Peyer's patch (tissue), 4 donors: ENCODE results near the gene INAFM2. TPM values are rescaled to one million over a fixed set of nuclear protein-coding genes. Genes with fewer than 3 reads are reported as not detected.
A peak's percentile ranks its signal among the peaks of the same experiment; 100 is the strongest.

ENCODE experiments used
- DNase-seq, 3 donors: peaks; one replicate each; pipeline ENCODE4 v3.0.0-alpha.2; 2017 to 2019
- H3K27ac ChIP-seq, 4 donors: fragments of 200-600 bp; sonication (generic); one replicate each; pipeline ENCODE4 v1.5.1; 2016 to 2019
- H3K27me3 ChIP-seq, 2 donors: fragments of 200-600 bp; sonication (generic); one replicate each; pipeline ENCODE4 v1.5.1; 2019
- H3K36me3 ChIP-seq, 3 donors: fragments of 200-600 bp; sonication (generic); one replicate each; pipeline ENCODE4 v1.5.1; 2016 to 2019
- H3K4me1 ChIP-seq, 4 donors: fragments of 200-600 bp; sonication (generic); one replicate each; pipeline ENCODE4 v1.5.1; 2016 to 2019
- H3K4me3 ChIP-seq, 4 donors: fragments of 200-600 bp; sonication (generic); 1 replicate in 3 of 4; 2 replicates in 1 of 4; pipeline ENCODE4 v1.5.1; 2016 to 2019; ENCODE audit warnings: mild to moderate bottlenecking in 1 of 4
- H3K9me3 ChIP-seq, 4 donors: fragments of 200-600 bp; sonication (generic); one replicate each; pipeline ENCODE4 v1.5.1; 2016 to 2019; ENCODE audit warnings: mild to moderate bottlenecking in 1 of 4
- POLR2A ChIP-seq, 2 donors: fragments of 450-650 bp; IDR thresholded peaks; one replicate each; pipeline ENCODE4 v1.5.1; 2017; ENCODE audit warnings: antibody characterized with exemption in 2 of 2, mild to moderate bottlenecking in 2 of 2, moderate library complexity in 2 of 2
- total RNA-seq, 4 donors: library from RNA; depleted of rRNA; stranded (reverse); fragments of >200 nt; gene quantifications; one replicate each; pipeline ENCODE4 v1.1.0, GENCODE V29; 2016
- TF ChIP-seq, protein P1 (sequence below), 6 experiments: fragments of 450-650 bp in 4 of 6; fragments of 200-600 bp in 2 of 6; sonication (generic) in 1 of 6; IDR thresholded peaks; one replicate each; pipeline ENCODE4 v1.5.1; 2017 to 2019; ENCODE audit warnings: antibody characterized with exemption in 6 of 6, mild to moderate bottlenecking in 3 of 6, moderate library complexity in 1 of 6

INAFM2 gene
- total RNA-seq: 10 to 100 TPM in 1 of 4 donors, 1 to 10 TPM in 3; 6.2 to 10.7 (median 8.9) TPM

DNA sequence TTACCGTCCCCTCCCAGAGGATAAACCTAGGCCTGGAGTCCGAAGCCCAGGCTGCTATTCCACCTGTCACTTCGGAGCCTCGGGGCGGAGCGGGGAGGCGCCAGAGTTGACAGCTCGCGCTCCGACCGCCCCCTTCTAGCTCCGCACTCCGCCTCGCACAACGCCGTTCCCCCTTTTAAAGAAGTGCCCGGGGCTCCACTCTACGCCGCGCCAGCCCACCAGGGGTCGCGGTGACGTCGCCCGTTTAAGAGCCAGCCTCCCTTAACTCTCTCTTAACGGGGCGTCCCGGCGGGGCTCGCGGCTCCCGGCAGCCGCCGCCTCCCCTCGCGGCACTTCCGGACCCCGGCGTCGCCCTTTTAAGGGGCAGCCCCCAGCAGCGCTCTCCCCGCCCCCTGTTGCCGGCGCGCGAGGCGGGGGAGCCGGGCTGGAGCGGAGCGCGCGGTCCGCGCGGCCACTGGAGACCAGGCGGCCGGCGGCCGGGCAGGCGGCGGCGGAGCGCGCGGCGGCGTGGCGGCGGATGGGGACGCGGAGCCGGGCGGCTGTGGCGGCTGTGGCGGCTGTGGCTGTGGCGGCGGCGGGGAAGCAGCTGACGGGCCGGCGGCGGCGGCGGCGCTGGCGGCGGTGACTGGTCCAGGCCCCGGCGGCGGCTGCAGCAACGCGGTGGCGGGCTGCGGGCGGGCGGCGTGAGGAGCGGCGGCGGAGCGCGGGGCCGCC, at the start of gene INAFM2:
TSS of gene INAFM2 (plus strand) at position 454 of the 714 bp plus-strand sequence. CDS start 364 bp downstream, outside the sequence.
- Histone ChIP-seq H3K27ac (peak within 1 kb of the TSS; percentile 49 to 76 (median 74)), H3K4me1 (peaks cover 0 to 29% (median 6%) of the 10 kb centered on the region in 4 donors), H3K9me3 (no peaks in the 10 kb centered on the region), H3K36me3 (no peaks in the 10 kb centered on the region), H3K27me3 (no peaks in the 10 kb centered on the region), H3K4me3 (peak within 1 kb of the TSS; percentile 74 to 93 (median 84))
- peak; percentile 92 to 95 (median 92) for DNase-seq
- TF ChIP-seq POLR2A (IDR thresholded peaks at IDR 0.05): peak in 1 of 2 donors; percentile 65
- TF ChIP-seq, protein P1, sequence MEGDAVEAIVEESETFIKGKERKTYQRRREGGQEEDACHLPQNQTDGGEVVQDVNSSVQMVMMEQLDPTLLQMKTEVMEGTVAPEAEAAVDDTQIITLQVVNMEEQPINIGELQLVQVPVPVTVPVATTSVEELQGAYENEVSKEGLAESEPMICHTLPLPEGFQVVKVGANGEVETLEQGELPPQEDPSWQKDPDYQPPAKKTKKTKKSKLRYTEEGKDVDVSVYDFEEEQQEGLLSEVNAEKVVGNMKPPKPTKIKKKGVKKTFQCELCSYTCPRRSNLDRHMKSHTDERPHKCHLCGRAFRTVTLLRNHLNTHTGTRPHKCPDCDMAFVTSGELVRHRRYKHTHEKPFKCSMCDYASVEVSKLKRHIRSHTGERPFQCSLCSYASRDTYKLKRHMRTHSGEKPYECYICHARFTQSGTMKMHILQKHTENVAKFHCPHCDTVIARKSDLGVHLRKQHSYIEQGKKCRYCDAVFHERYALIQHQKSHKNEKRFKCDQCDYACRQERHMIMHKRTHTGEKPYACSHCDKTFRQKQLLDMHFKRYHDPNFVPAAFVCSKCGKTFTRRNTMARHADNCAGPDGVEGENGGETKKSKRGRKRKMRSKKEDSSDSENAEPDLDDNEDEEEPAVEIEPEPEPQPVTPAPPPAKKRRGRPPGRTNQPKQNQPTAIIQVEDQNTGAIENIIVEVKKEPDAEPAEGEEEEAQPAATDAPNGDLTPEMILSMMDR (IDR thresholded peaks at IDR 0.05): peak; percentile 61 to 82 (median 75)

DNA sequence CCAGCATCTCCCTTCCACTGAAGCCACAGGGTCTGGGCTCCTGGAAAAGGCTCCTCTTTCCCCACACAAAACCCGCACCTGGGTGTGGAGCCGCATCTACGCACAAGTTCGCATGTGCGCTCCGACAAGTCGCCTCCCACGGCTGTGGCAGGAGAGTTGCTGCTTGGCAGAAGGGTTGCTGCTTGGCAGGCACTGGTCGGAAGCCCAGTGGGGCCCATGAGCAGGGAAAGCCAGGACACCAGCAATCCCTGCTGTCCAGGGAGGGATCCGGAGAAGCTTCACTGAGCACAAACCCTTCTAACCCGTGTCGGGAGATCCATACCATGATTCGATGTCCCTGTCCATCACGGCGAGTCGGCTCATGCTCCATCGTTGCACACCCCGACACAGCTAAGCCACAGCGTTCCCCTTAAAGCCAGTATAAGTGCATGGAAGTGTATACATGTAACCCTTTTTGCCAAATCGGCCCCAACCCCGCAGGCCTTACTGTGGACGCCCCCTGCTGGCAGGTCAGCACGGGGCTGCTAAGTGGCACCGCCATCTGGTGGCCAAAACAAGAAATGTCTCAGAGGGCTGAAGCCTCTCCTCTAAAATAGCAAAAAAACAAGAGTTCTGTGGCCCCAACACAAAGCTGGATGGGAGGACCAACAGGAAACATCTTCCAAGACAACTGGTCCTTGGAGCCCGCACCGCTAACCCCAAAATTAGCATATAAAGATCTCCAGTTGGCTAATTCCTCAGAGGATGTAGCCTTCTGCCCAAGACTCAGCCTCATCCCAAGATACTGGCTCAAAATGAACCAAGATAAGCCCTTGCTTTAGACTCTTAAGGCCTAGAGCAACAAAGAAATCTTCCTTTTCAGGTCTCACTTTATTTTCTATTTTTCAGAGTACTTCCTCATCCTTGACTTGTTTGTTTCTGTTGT, 48.9 kb upstream of the INAFM2 start:
- Histone ChIP-seq H3K27ac (no peak overlapping the region), H3K36me3 (no peaks in the 10 kb centered on the region), H3K9me3 (no peaks in the 10 kb centered on the region), H3K27me3 (peaks cover 0 to 1% of the 10 kb centered on the region in 2 donors), H3K4me3 (no peak overlapping the region), H3K4me1 (peaks cover 0 to 6% (median under 1%) of the 10 kb centered on the region in 4 donors)
- DNase-seq: peak; percentile 86 to 91 (median 86)
- TF ChIP-seq POLR2A (IDR thresholded peaks at IDR 0.05): no peak
- TF ChIP-seq, protein P1 (IDR thresholded peaks at IDR 0.05): peak; percentile 100

DNA sequence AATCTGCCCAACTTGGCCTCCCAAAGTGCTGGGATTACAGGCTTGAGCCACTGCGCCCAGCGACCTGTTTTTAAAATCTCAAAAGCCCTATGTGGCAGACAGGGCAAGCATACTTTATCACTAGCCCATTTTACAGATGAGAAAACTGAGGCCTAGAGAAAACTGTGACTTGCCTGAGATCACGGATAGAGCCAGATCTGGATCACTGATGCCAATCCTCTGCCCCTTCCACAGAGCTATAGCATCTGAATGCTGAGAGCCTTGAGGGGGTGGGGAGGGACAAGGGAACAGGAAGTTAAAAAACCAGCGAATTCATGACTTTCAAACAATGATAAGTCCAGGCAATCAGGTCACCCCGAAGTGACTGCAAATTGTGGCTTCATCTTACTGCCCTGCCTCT, 48.0 kb upstream of the INAFM2 start:
- TF ChIP-seq, protein P1 (IDR thresholded peaks at IDR 0.05): no peak
- TF ChIP-seq POLR2A (IDR thresholded peaks at IDR 0.05): no peak
- no peak for DNase-seq
- Histone ChIP-seq H3K36me3 (no peaks in the 10 kb centered on the region), H3K9me3 (no peaks in the 10 kb centered on the region), H3K27ac (no peak overlapping the region), H3K27me3 (peaks cover 0 to 10% of the 10 kb centered on the region in 2 donors), H3K4me1 (peaks cover 0 to 9% (median 4%) of the 10 kb centered on the region in 4 donors), H3K4me3 (no peak overlapping the region)

DNA sequence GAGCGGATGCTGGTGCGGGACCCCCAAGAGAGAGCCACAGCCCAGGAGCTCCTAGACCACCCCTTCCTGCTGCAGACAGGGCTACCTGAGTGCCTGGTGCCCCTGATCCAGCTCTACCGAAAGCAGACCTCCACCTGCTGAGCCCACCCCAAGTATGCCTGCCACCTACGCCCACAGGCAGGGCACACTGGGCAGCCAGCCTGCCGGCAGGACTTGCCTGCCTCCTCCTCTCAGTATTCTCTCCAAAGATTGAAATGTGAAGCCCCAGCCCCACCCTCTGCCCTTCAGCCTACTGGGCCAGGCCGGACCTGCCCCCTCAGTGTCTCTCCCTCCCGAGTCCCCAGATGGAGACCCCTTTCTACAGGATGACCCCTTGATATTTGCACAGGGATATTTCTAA, 47.5 kb upstream of the INAFM2 start:
- Histone ChIP-seq H3K4me3 (no peak overlapping the region), H3K36me3 (no peaks in the 10 kb centered on the region), H3K27me3 (peaks cover 0 to 14% of the 10 kb centered on the region in 2 donors), H3K9me3 (no peaks in the 10 kb centered on the region), H3K4me1 (peaks cover 0 to 9% (median 4%) of the 10 kb centered on the region in 4 donors), H3K27ac (no peak overlapping the region)
- no peak for DNase-seq
- no peak for TF ChIP-seq POLR2A (IDR thresholded peaks at IDR 0.05)
- TF ChIP-seq, protein P1 (IDR thresholded peaks at IDR 0.05): no peak

DNA sequence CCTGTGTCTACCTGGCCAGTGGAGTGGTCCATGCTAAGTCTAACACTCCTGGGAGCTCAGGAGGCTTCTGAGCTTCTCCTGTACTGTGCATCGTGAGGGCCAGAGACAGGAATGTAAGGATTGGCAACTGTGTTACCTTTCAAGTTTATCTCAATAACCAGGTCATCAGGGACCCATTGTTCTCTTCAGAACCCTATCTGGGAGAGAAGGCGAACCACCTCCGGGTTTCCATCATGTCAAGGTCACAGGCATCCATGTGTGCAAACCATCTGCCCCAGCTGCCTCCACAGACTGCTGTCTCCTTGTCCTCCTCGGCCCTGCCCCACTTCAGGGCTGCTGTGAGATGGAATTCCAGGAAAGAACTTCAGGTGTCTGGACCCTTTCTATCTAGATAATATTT, 46.6 kb upstream of the INAFM2 start:
- H3K36me3 ChIP-seq: no peaks in the 10 kb centered on the region
- peaks cover 0 to 24% of the 10 kb centered on the region in 2 donors for H3K27me3 ChIP-seq
- H3K9me3 ChIP-seq: no peaks in the 10 kb centered on the region
- H3K27ac ChIP-seq: no peak overlapping the region
- no peak overlapping the region for H3K4me3 ChIP-seq
- DNase-seq: no peak
- peaks cover 0 to 16% (median 6%) of the 10 kb centered on the region in 4 donors for H3K4me1 ChIP-seq
- TF ChIP-seq, protein P1 (IDR thresholded peaks at IDR 0.05): no peak
